ENCODE data around the gene CEBPZOS. TPM values are rescaled to one million over a fixed set of nuclear protein-coding genes. Genes with fewer than 3 reads are reported as not detected.

CEBPZOS gene
- total and polyA plus RNA-seq, 9 of the 15 experiments (the other 6 are each of a cell fraction or from before 2014, with no cell fraction given), result 21.7 to 64.8 (median 46.7) TPM

DNA sequence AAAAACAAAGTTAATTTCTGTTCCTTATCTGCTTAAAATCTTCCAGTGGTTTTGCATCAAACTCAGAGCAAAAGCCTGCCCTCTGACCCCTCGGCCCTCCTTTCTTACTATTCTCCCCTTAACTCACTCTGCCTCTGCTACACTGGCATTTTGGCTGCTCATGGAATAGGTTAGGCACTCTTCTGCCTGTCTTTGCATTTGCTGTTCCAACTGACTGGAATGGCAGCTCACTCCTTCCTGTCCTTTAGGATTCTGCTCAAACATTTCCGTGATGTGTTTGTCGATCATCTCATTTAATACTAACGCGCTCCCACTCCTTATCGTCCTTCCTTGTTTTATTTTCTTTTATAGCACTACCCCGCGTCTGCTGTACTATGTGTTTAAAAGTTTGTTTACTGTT, 34.3 kb downstream of the CEBPZOS start (continued):
- TF ChIP-seq, protein P1, sequence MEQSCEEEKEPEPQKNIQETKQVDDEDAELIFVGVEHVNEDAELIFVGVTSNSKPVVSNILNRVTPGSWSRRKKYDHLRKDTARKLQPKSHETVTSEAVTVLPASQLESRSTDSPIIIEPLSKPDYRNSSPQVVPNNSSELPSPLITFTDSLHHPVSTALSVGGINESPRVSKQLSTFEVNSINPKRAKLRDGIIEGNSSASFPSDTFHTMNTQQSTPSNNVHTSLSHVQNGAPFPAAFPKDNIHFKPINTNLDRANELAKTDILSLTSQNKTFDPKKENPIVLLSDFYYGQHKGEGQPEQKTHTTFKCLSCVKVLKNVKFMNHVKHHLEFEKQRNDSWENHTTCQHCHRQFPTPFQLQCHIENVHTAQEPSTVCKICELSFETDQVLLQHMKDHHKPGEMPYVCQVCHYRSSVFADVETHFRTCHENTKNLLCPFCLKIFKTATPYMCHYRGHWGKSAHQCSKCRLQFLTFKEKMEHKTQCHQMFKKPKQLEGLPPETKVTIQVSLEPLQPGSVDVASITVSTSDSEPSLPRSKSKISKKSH (CRISPR knock-in tag; IDR thresholded peaks at IDR 0.05), result no peak

DNA sequence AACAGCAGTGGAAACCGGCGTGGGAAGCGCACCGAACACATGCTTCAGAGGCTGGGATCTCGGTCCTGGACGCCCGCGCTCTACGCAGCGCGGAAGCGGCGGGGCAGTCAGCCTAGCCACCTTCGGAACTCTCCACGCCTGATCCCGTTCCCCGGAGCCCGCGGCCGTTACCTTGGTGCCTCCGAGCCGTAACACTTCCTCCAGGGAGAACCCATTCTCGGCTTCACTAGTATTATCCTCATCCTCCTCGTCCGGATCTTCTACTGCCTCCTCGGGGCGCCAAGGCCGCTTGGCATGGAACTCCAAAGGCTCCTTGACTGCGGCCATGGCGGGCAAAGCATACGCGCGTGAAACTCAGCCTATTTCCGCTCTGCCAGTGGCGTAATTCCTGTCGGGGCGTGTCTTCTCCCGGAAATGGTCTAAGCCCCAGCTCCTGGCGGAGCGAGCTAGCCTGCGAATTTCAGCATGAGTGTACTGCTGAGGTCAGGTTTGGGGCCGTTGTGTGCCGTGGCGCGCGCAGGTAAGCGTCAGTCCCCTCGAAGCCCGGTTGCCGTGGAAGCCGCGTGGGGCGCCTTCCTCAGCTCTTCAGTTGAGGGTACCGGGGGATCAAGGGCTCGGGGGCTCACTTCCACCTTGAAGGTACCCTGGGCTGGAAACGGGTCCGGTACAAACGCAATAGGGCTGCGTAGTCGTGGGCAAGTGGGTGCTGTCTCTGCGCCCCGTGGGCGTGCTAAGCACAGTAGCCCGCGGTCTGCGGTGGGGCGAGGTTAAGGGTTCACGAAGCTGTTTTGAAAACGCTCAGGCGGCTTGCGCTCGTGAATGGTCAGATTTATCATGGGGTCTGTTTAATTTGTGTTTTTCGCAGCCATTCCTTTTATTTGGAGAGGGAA, 35.2 kb downstream of the CEBPZOS start, which contains the start of the genes CEBPZ and NDUFAF7:
TSS of gene CEBPZ (minus strand) at position 356 of the 890 bp plus-strand sequence. CDS start at position 327, 29 bp downstream.
TSS of gene NDUFAF7 (plus strand) at position 418 of the 890 bp plus-strand sequence. CDS start at position 466, 48 bp downstream.
- BruUV-seq (replicated peaks), result TSS peak; percentile 74
- TF ChIP-seq DIDO1 (tag; IDR thresholded peaks at IDR 0.05; ENCODE audit: low read depth) (no peak), CAMTA2 (CRISPR knock-in tag; conservative IDR thresholded peaks at IDR 0.05) (no peak), NR4A1 (CRISPR knock-in tag; IDR thresholded peaks at IDR 0.05) (no peak), NR4A1 (tag; IDR thresholded peaks at IDR 0.05) (no peak), RB1 (IDR thresholded peaks at IDR 0.05; ENCODE audit: low read depth) (peak; percentile 53; the same call in 1 of the 2 replicates), KLF10 (CRISPR knock-in tag; IDR thresholded peaks at IDR 0.05) (no peak), MAFK (IDR thresholded peaks at IDR 0.05; ENCODE audit: low read length) (0 out of 2 replicates have a peak, but pooled peaks have one; percentile 22), RAD21 (CRISPR knock-in tag; conservative IDR thresholded peaks at IDR 0.05 in 1 of 2, IDR thresholded peaks at IDR 0.05 in 1 of 2) (no peak), RBFOX2 (IDR thresholded peaks at IDR 0.05; ENCODE audit: low read depth, low read length) (peak; percentile 97)
- TF ChIP-seq, protein P2, sequence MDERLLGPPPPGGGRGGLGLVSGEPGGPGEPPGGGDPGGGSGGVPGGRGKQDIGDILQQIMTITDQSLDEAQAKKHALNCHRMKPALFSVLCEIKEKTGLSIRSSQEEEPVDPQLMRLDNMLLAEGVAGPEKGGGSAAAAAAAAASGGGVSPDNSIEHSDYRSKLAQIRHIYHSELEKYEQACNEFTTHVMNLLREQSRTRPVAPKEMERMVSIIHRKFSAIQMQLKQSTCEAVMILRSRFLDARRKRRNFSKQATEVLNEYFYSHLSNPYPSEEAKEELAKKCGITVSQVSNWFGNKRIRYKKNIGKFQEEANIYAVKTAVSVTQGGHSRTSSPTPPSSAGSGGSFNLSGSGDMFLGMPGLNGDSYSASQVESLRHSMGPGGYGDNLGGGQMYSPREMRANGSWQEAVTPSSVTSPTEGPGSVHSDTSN (CRISPR knock-in tag; IDR thresholded peaks at IDR 0.05; ENCODE audit: low read depth), result no peak
- TF ChIP-seq, protein P2 (tag; conservative IDR thresholded peaks at IDR 0.05; ENCODE audit: low read depth), result no peak
- TF ChIP-seq, protein P3, sequence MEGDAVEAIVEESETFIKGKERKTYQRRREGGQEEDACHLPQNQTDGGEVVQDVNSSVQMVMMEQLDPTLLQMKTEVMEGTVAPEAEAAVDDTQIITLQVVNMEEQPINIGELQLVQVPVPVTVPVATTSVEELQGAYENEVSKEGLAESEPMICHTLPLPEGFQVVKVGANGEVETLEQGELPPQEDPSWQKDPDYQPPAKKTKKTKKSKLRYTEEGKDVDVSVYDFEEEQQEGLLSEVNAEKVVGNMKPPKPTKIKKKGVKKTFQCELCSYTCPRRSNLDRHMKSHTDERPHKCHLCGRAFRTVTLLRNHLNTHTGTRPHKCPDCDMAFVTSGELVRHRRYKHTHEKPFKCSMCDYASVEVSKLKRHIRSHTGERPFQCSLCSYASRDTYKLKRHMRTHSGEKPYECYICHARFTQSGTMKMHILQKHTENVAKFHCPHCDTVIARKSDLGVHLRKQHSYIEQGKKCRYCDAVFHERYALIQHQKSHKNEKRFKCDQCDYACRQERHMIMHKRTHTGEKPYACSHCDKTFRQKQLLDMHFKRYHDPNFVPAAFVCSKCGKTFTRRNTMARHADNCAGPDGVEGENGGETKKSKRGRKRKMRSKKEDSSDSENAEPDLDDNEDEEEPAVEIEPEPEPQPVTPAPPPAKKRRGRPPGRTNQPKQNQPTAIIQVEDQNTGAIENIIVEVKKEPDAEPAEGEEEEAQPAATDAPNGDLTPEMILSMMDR (IDR thresholded peaks at IDR 0.05 in 2 of 3, conservative IDR thresholded peaks at IDR 0.05 in 1 of 3; ENCODE audit: insufficient read depth in 2 of 3, low read depth in 1 of 3, low read length in 3 of 3), result 0 out of 6 replicates have a peak, but pooled peaks of 1 of the 3 experiments have one; percentile 4

More for the DNA sequence above, 35.2 kb downstream of the CEBPZOS start, which contains the start of the genes CEBPZ and NDUFAF7:
- in situ Hi-C loops (cut with MboI) (loop anchor here (10.0 kb wide), 1 partner anchor 333 kb away; no protein-coding TSS in a partner anchor), intact Hi-C loops (cut with micrococcal nuclease) (no loop called here)
- Histone ChIP-seq H3K4me2 (ENCODE audit: insufficient read depth, low read length) (peak within 1 kb of the TSS; percentile 98), H3K27ac (ENCODE audit: extremely low read depth, low read depth, low read length) (peak within 1 kb of the TSS; percentile 80), H2AFZ (ENCODE audit: low read depth, low read length) (peak within 1 kb of the TSS; percentile 85), H3K9ac (ENCODE audit: insufficient read depth in 1 of 2, low read depth in 2 of 2, low read length in 2 of 2) (peak within 1 kb of the TSS; percentile 86 to 94), H3K79me2 (ENCODE audit: control insufficient read depth, insufficient read depth, low read length) (peaks cover 87% of the 10 kb centered on the region), H3K9me3 (replicated peaks; ENCODE audit: control insufficient read depth, insufficient read depth, low read depth, low read length) (no peaks in the 10 kb centered on the region), H3K27me3 (ENCODE audit: control insufficient read depth in 2 of 2, insufficient read depth in 2 of 2, low read length in 2 of 2) (no peaks in the 10 kb centered on the region), H3K4me3 (peak within 1 kb of the TSS; percentile 68), H4K20me1 (replicated peaks; ENCODE audit: control insufficient read depth, insufficient read depth, low read length) (0 out of 2 replicates have a peak, but pooled peaks cover 4% of the 10 kb centered on the region), H3K9me1 (ENCODE audit: control insufficient read depth, insufficient read depth, low read length) (no peaks in the 10 kb centered on the region), H3K36me3 (ENCODE audit: control insufficient read depth, insufficient read depth, low read length) (peaks cover 51% of the 10 kb centered on the region), H3K4me1 (replicated peaks in 1 of 2; ENCODE audit: control insufficient read depth in 2 of 2, insufficient read depth in 2 of 2, low read length in 2 of 2) (peaks cover 7 to 19% of the 10 kb centered on the region in 2 experiments; a peak in 4 of 5 replicates)
- under 1% methylated on average over 67 of the region's 73 CpGs for WGBS (ENCODE audit: insufficient coverage, low coverage, missing lambda C conversion rate)
- CTCF ChIA-PET (ENCODE audit: low intra/inter-chr PET ratio), result interaction anchor here (0.6 kb wide), 1 partner anchor 700 kb away, joined by 3 read pairs; no protein-coding TSS in a partner anchor
- ATAC-seq (peak; percentile 96), DNase-seq (ENCODE audit: extremely low read depth in 1 of 4, low spot score in 3 of 4) (peak; percentile 80 to 93 (median 85)), FAIRE-seq (peak; percentile 97)
- POLR2A ChIA-PET, result interaction anchor here (0.5 to 1.4 kb wide), 11 partner anchors 10 to 1092 kb away, joined by 3 to 6 read pairs (median 3); no protein-coding TSS in a partner anchor
